HEK293 (cell line): Measurements from ENCODE around the gene AURKA.

Experiments
- CTCF ChIA-PET: fragments of 350-600 bp; formaldehyde crosslinking; extraction: SDS; loops from one replicate; lab custom pipeline; 2021; ENCODE audit warnings: antibody characterized with exemption; lab: Yijun Ruan, JAX
- POLR2A ChIA-PET: fragments of 300-600 bp; formaldehyde crosslinking; extraction: SDS; loops from one replicate; lab custom pipeline; 2020; ENCODE audit warnings: antibody characterized with exemption, inconsistent platforms; lab: Yijun Ruan, JAX
- H3K27ac ChIP-seq: fragments of 200-500 bp; sonication (Bioruptor generic); 2 replicates; pipeline ENCODE4 v1.5.1; 2014; ENCODE audit warnings: low read depth, low read length, control low read depth, inconsistent platforms; ENCODE audit errors: extremely low read depth
- H3K36me3 ChIP-seq, 2 experiments: fragments of 200-500 bp in 1 of 2; sonication (Bioruptor generic) in 1 of 2; 1 replicate in 1 of 2; 2 replicates in 1 of 2; pipeline ENCODE4 v1.5.1; 2014 to 2017; ENCODE audit warnings: inconsistent platforms in 2 of 2, low read length in 2 of 2; ENCODE audit not compliant: control insufficient read depth in 2 of 2, insufficient read depth in 1 of 2
- H3K4me1 ChIP-seq: fragments of 200-500 bp; sonication (Bioruptor generic); 2 replicates; pipeline ENCODE4 v1.5.1; 2014; ENCODE audit warnings: mild to moderate bottlenecking, low read length, inconsistent platforms; ENCODE audit not compliant: control insufficient read depth, insufficient read depth
- H3K4me3 ChIP-seq: 2 replicates; pipeline ENCODE4 v1.5.1; 2011; ENCODE audit warnings: low read depth, mild to moderate bottlenecking, control low read depth, low read length, moderate library complexity
- H3K9me3 ChIP-seq: fragments of 200-500 bp; sonication (Bioruptor generic); 2 replicates; pipeline ENCODE4 v1.5.1; 2014; ENCODE audit warnings: low read depth, low read length, inconsistent platforms; ENCODE audit not compliant: control insufficient read depth, insufficient read depth
- BCL11A ChIP-seq: fragments of 450-650 bp; formaldehyde crosslinking; IDR thresholded peaks from 2 replicates; pipeline ENCODE4 v1.5.1; 2016; ENCODE audit warnings: low read depth, missing biosample characterization, missing genetic modification characterization
- BCL6B ChIP-seq: fragments of 450-650 bp; formaldehyde crosslinking; IDR thresholded peaks from 2 replicates; pipeline ENCODE4 v1.5.1; 2017; ENCODE audit warnings: missing biosample characterization, missing genetic modification characterization
- INSM2 ChIP-seq: fragments of 450-650 bp; formaldehyde crosslinking; IDR thresholded peaks from 2 replicates; pipeline ENCODE4 v1.5.1; 2016; ENCODE audit warnings: missing biosample characterization, missing genetic modification characterization
- MYNN ChIP-seq: fragments of 450-650 bp; formaldehyde crosslinking; IDR thresholded peaks from 2 replicates; pipeline ENCODE4 v1.5.1; 2016; ENCODE audit warnings: missing biosample characterization, missing genetic modification characterization, borderline replicate concordance
- SALL2 ChIP-seq: fragments of 450-650 bp; formaldehyde crosslinking; IDR thresholded peaks from 2 replicates; pipeline ENCODE4 v1.5.0; 2017; ENCODE audit warnings: missing biosample characterization, mild to moderate bottlenecking, missing genetic modification characterization, borderline replicate concordance
- ZNF221 ChIP-seq: fragments of 450-650 bp; formaldehyde crosslinking; IDR thresholded peaks from 2 replicates; pipeline ENCODE4 v1.5.1; 2017; ENCODE audit warnings: missing biosample characterization, missing genetic modification characterization, borderline replicate concordance
- ZNF24 ChIP-seq: fragments of 450-650 bp; formaldehyde crosslinking; IDR thresholded peaks from 2 replicates; pipeline ENCODE4 v1.5.1; 2016; ENCODE audit warnings: missing biosample characterization, missing genetic modification characterization
- ZNF341 ChIP-seq: fragments of 450-650 bp; formaldehyde crosslinking; IDR thresholded peaks from 2 replicates; pipeline ENCODE4; 2016; ENCODE audit warnings: low read depth, missing biosample characterization, missing genetic modification characterization
- ZNF544 ChIP-seq: fragments of 450-650 bp; formaldehyde crosslinking; IDR thresholded peaks from 2 replicates; pipeline ENCODE4 v1.5.0; 2017; ENCODE audit warnings: missing biosample characterization, missing genetic modification characterization
- ZNF560 ChIP-seq: fragments of 450-650 bp; formaldehyde crosslinking; IDR thresholded peaks from 2 replicates; pipeline ENCODE4 v1.5.1; 2017; ENCODE audit warnings: missing biosample characterization, missing genetic modification characterization, borderline replicate concordance
- ZNF585B ChIP-seq: fragments of 450-650 bp; formaldehyde crosslinking; IDR thresholded peaks from 2 replicates; pipeline ENCODE4 v1.5.1; 2016; ENCODE audit warnings: missing biosample characterization, missing genetic modification characterization
- ZNF701 ChIP-seq: fragments of 450-650 bp; formaldehyde crosslinking; IDR thresholded peaks from 2 replicates; pipeline ENCODE4 v1.5.1; 2016; ENCODE audit warnings: missing biosample characterization, missing genetic modification characterization
- ZSCAN30 ChIP-seq: fragments of 450-650 bp; IDR thresholded peaks from 2 replicates; pipeline ENCODE4 v1.5.1; 2018; ENCODE audit warnings: missing biosample characterization, mild to moderate bottlenecking, missing genetic modification characterization, moderate library complexity
- TF ChIP-seq, protein P1 (sequence below): fragments of 450-650 bp; formaldehyde crosslinking; IDR thresholded peaks from 2 replicates; pipeline ENCODE4 v1.5.1; 2016; ENCODE audit warnings: missing biosample characterization, missing genetic modification characterization, borderline replicate concordance
- TF ChIP-seq, protein P2 (sequence below): IDR thresholded peaks from 2 replicates; pipeline ENCODE4 v1.6.1; 2011; ENCODE audit warnings: mild to moderate bottlenecking, low read depth, low read length, borderline replicate concordance
- TF ChIP-seq, protein P3 (sequence below): fragments of 450-650 bp; formaldehyde crosslinking; IDR thresholded peaks from 2 replicates; pipeline ENCODE4 v1.5.1; 2016; ENCODE audit warnings: missing biosample characterization, missing genetic modification characterization

The AURKA gene

GRCh38 chr20:56323206-56323605 is 68.8 kb downstream of the AURKA start:
- H3K9me3 ChIP-seq = no peaks in the 10 kb centered on the region
- POLR2A ChIA-PET = no interaction called here
- TF ChIP-seq BCL6B (tag by site-specific recombination) (no peak), ZNF341 (tag by site-specific recombination) (no peak), BCL11A (tag by site-specific recombination) (no peak), ZNF544 (tag by site-specific recombination) (no peak), ZNF560 (tag by site-specific recombination) (no peak), SALL2 (tag by site-specific recombination) (no peak), ZNF585B (tag by site-specific recombination) (no peak), MYNN (tag by site-specific recombination) (no peak), ZNF24 (tag by site-specific recombination) (no peak), ZNF221 (tag by site-specific recombination) (no peak), ZSCAN30 (no peak), ZNF701 (tag by site-specific recombination) (no peak), INSM2 (no peak)
- TF ChIP-seq, protein P1, sequence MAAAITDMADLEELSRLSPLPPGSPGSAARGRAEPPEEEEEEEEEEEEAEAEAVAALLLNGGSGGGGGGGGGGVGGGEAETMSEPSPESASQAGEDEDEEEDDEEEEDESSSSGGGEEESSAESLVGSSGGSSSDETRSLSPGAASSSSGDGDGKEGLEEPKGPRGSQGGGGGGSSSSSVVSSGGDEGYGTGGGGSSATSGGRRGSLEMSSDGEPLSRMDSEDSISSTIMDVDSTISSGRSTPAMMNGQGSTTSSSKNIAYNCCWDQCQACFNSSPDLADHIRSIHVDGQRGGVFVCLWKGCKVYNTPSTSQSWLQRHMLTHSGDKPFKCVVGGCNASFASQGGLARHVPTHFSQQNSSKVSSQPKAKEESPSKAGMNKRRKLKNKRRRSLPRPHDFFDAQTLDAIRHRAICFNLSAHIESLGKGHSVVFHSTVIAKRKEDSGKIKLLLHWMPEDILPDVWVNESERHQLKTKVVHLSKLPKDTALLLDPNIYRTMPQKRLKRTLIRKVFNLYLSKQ (tag by site-specific recombination) = no peak
- TF ChIP-seq, protein P2, sequence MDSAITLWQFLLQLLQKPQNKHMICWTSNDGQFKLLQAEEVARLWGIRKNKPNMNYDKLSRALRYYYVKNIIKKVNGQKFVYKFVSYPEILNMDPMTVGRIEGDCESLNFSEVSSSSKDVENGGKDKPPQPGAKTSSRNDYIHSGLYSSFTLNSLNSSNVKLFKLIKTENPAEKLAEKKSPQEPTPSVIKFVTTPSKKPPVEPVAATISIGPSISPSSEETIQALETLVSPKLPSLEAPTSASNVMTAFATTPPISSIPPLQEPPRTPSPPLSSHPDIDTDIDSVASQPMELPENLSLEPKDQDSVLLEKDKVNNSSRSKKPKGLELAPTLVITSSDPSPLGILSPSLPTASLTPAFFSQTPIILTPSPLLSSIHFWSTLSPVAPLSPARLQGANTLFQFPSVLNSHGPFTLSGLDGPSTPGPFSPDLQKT = no peak
- TF ChIP-seq, all 188 proteins: peak for 0
- CTCF ChIA-PET = no interaction called here
- Histone ChIP-seq H3K4me1 (no peaks in the 10 kb centered on the region), H3K36me3 (no peaks in the 10 kb centered on the region), H3K27ac (no peak overlapping the region), H3K4me3 (no peak overlapping the region)

- Histone ChIP-seq H3K9me3 (no peaks in the 10 kb centered on the region), H3K4me3 (no peak overlapping the region), H3K4me1 (no peaks in the 10 kb centered on the region), H3K36me3 (no peaks in the 10 kb centered on the region), H3K27ac (no peak overlapping the region)
- TF ChIP-seq, protein P3, sequence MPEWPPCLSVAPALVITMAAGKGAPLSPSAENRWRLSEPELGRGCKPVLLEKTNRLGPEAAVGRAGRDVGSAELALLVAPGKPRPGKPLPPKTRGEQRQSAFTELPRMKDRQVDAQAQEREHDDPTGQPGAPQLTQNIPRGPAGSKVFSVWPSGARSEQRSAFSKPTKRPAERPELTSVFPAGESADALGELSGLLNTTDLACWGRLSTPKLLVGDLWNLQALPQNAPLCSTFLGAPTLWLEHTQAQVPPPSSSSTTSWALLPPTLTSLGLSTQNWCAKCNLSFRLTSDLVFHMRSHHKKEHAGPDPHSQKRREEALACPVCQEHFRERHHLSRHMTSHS (tag by site-specific recombination) = no peak
- ChIA-PET POLR2A (no interaction called here), CTCF (no interaction called here)
Measured at GRCh38 chr20:56322681-56323080, 69.3 kb downstream of the AURKA start.
